NT2/D1 (cell line): ENCODE measurements around the gene RPGRIP1L.

Source experiments
- DNase-seq: peaks from one replicate; pipeline ENCODE4 v3.0.0-alpha.2; 2011; ENCODE audit warnings: low read depth, low spot score
- H3K27me3 ChIP-seq: 2 replicates; pipeline ENCODE4 v1.6.0; 2011; ENCODE audit warnings: mild to moderate bottlenecking; ENCODE audit not compliant: insufficient read length, insufficient read depth
- H3K36me3 ChIP-seq: 2 replicates; pipeline ENCODE4 v1.6.1; 2011; ENCODE audit warnings: mild to moderate bottlenecking, low read length, mixed read lengths; ENCODE audit not compliant: insufficient read depth, insufficient read length
- H3K4me1 ChIP-seq: 2 replicates; pipeline ENCODE4 v1.5.1; 2011; ENCODE audit not compliant: insufficient read depth, insufficient read length
- H3K4me3 ChIP-seq: 2 replicates; pipeline ENCODE4 v1.5.1; 2011; ENCODE audit warnings: low read depth; ENCODE audit not compliant: insufficient read length
- H3K9ac ChIP-seq: 2 replicates; pipeline ENCODE4 v1.6.0; 2011; ENCODE audit warnings: low read depth; ENCODE audit not compliant: insufficient read length
- H3K9me3 ChIP-seq: 2 replicates; pipeline ENCODE4 v1.5.1; 2011; ENCODE audit warnings: mild to moderate bottlenecking, low read length; ENCODE audit not compliant: insufficient read depth
- SUZ12 ChIP-seq: IDR thresholded peaks from 2 replicates; pipeline ENCODE4 v1.6.1; 2011; ENCODE audit not compliant: insufficient read length, insufficient read depth; ENCODE audit errors: extremely low read depth
- YY1 ChIP-seq: IDR thresholded peaks from 2 replicates; pipeline ENCODE4 v1.6.1; 2011; ENCODE audit not compliant: insufficient read length, insufficient read depth
- ZNF274 ChIP-seq: IDR thresholded peaks from 2 replicates; pipeline ENCODE4 v1.6.1; 2011; ENCODE audit warnings: mild to moderate bottlenecking, low read depth, low read length

Gene RPGRIP1L

GRCh38 chr16:53631236-53632025 is 72.2 kb downstream of the RPGRIP1L start:
- no peaks in the 10 kb centered on the region for H3K4me1 ChIP-seq
- TF ChIP-seq ZNF274 (no peak), YY1 (no peak), SUZ12 (no peak)
- H3K9ac ChIP-seq = no peak overlapping the region
- H3K36me3 ChIP-seq = peaks cover 17% of the 10 kb centered on the region
- no peaks in the 10 kb centered on the region for H3K27me3 ChIP-seq
- H3K9me3 ChIP-seq = no peaks in the 10 kb centered on the region
- DNase-seq = no peak
- no peak overlapping the region for H3K4me3 ChIP-seq

- DNase-seq = no peak
- Histone ChIP-seq H3K9me3 (no peaks in the 10 kb centered on the region), H3K9ac (no peak overlapping the region), H3K27me3 (no peaks in the 10 kb centered on the region), H3K36me3 (peaks cover 13% of the 10 kb centered on the region), H3K4me1 (no peaks in the 10 kb centered on the region), H3K4me3 (no peak overlapping the region)
- TF ChIP-seq SUZ12 = no peak
- TF ChIP-seq YY1 = no peak
- no peak for TF ChIP-seq ZNF274
These were observed 73.9 kb downstream of the RPGRIP1L start for GRCh38 chr16:53629607-53630312.

- no peaks in the 10 kb centered on the region for H3K4me1 ChIP-seq
- no peak overlapping the region for H3K9ac ChIP-seq
- H3K36me3 ChIP-seq = peaks cover 7% of the 10 kb centered on the region
- TF ChIP-seq YY1 (no peak), ZNF274 (no peak), SUZ12 (no peak)
- no peak overlapping the region for H3K4me3 ChIP-seq
- no peaks in the 10 kb centered on the region for H3K27me3 ChIP-seq
- DNase-seq = no peak
- H3K9me3 ChIP-seq = no peaks in the 10 kb centered on the region
These were observed 74.5 kb downstream of the RPGRIP1L start for GRCh38 chr16:53629151-53629550.

- no peak for DNase-seq
- TF ChIP-seq SUZ12 (no peak), ZNF274 (no peak), YY1 (no peak)
- no peaks in the 10 kb centered on the region for H3K9me3 ChIP-seq
- no peaks in the 10 kb centered on the region for H3K27me3 ChIP-seq
- peaks cover 4% of the 10 kb centered on the region for H3K36me3 ChIP-seq
- H3K4me3 ChIP-seq = no peak overlapping the region
- no peak overlapping the region for H3K9ac ChIP-seq
- H3K4me1 ChIP-seq = no peaks in the 10 kb centered on the region
These were observed 76.8 kb downstream of the RPGRIP1L start for GRCh38 chr16:53626811-53627210.

GRCh38 chr16:53626161-53626560 is 77.5 kb downstream of the RPGRIP1L start:
- H3K36me3 ChIP-seq = peaks cover 4% of the 10 kb centered on the region
- TF ChIP-seq ZNF274 = no peak
- TF ChIP-seq SUZ12 = no peak
- TF ChIP-seq YY1 = no peak
- DNase-seq = no peak
- no peak overlapping the region for H3K4me3 ChIP-seq
- no peaks in the 10 kb centered on the region for H3K9me3 ChIP-seq
- no peaks in the 10 kb centered on the region for H3K27me3 ChIP-seq
- no peaks in the 10 kb centered on the region for H3K4me1 ChIP-seq
- H3K9ac ChIP-seq = no peak overlapping the region

- no peaks in the 10 kb centered on the region for H3K27me3 ChIP-seq
- H3K4me1 ChIP-seq = no peaks in the 10 kb centered on the region
- no peak for DNase-seq
- no peak for TF ChIP-seq YY1
- TF ChIP-seq SUZ12 = no peak
- no peak for TF ChIP-seq ZNF274
- no peak overlapping the region for H3K9ac ChIP-seq
- no peaks in the 10 kb centered on the region for H3K9me3 ChIP-seq
- peaks cover 4% of the 10 kb centered on the region for H3K36me3 ChIP-seq
- no peak overlapping the region for H3K4me3 ChIP-seq
These were observed 78.4 kb downstream of the RPGRIP1L start for GRCh38 chr16:53625221-53625620.

- DNase-seq = no peak
- Histone ChIP-seq H3K4me1 (no peaks in the 10 kb centered on the region), H3K9ac (no peak overlapping the region), H3K36me3 (no peaks in the 10 kb centered on the region), H3K9me3 (no peaks in the 10 kb centered on the region), H3K4me3 (no peak overlapping the region), H3K27me3 (no peaks in the 10 kb centered on the region)
- TF ChIP-seq YY1 (no peak), ZNF274 (no peak), SUZ12 (no peak)
These were observed 81.3 kb downstream of the RPGRIP1L start for GRCh38 chr16:53622315-53622714.
